Lung (tissue), 12 donors: Measurements from ENCODE around the gene DHX57. TPM values are rescaled to one million over a fixed set of nuclear protein-coding genes. Genes with fewer than 3 reads are reported as not detected.

Experiments
- ATAC-seq: fragments of 200-7000 bp; cut with Tn5 transposase; one replicate; pipeline ENCODE4 v1.9.1; 2020; ENCODE audit warnings: moderate number of reproducible peaks; ENCODE audit not compliant: insufficient read depth, low FRiP score
- DNase-seq, 3 donors: peaks; one replicate each; pipeline ENCODE4 v3.0.0-alpha.2; 2013 to 2017
- H3K27ac ChIP-seq, 2 donors: one replicate each; pipeline ENCODE4 v1.5.1; 2013; ENCODE audit warnings: mild to moderate bottlenecking in 2 of 2, moderate library complexity in 2 of 2, control low read depth in 1 of 2, inconsistent platforms in 1 of 2, low read depth in 1 of 2, low read length in 1 of 2
- H3K27me3 ChIP-seq, 3 donors: one replicate each; pipeline ENCODE4 v1.5.1; 2013; ENCODE audit warnings: low read length in 2 of 3; ENCODE audit not compliant: control insufficient read depth in 3 of 3, insufficient read depth in 3 of 3
- H3K36me3 ChIP-seq, 4 donors: one replicate each; pipeline ENCODE4 v1.5.1; 2013; ENCODE audit warnings: low read length in 4 of 4, mild to moderate bottlenecking in 1 of 4, moderate library complexity in 1 of 4; ENCODE audit not compliant: control insufficient read depth in 4 of 4, insufficient read depth in 4 of 4
- H3K4me1 ChIP-seq, 5 donors: one replicate each; pipeline ENCODE4 v1.5.1; 2013; ENCODE audit warnings: low read length in 5 of 5, mild to moderate bottlenecking in 2 of 5, moderate library complexity in 1 of 5; ENCODE audit not compliant: control insufficient read depth in 5 of 5, insufficient read depth in 5 of 5
- H3K4me3 ChIP-seq: one replicate; pipeline ENCODE4 v1.5.1; 2013; ENCODE audit warnings: mild to moderate bottlenecking, control low read depth, moderate library complexity
- H3K9ac ChIP-seq, 2 donors: one replicate each; pipeline ENCODE4 v1.5.1; 2013; ENCODE audit warnings: low read length in 2 of 2, control low read depth in 1 of 2; ENCODE audit not compliant: insufficient read depth in 1 of 2
- H3K9me3 ChIP-seq, 4 donors: one replicate each; pipeline ENCODE4 v1.5.1; 2013; ENCODE audit warnings: low read length in 3 of 4, mild to moderate bottlenecking in 1 of 4, moderate library complexity in 1 of 4; ENCODE audit not compliant: control insufficient read depth in 4 of 4, insufficient read depth in 3 of 4
- WGBS, 2 donors: extraction: QIAGEN DNeasy Blood & Tissue Kit; methylation state at CpG; one replicate each; pipeline ENCODE4 v1.1.7; 2013; 5-methylcytosine and 5-hydroxymethylcytosine counted together
- polyA plus RNA-seq, 2 donors: library from polyadenylated mRNA; stranded (reverse); fragments of 200-250 nt; gene quantifications; one replicate each; pipeline ENCODE4 v1.2.1, GENCODE V29; 2013
- total RNA-seq, 2 donors: library from RNA; depleted of rRNA in 1 of 2; stranded (reverse); fragments of >200 nt in 1 of 2; gene quantifications; one replicate each; pipeline ENCODE4 v1.2.1, GENCODE V29; 2014 to 2021
- TF ChIP-seq, protein P1 (sequence below): IDR thresholded peaks from 2 replicates; pipeline ENCODE4 v1.5.1; 2012; ENCODE audit warnings: mild to moderate bottlenecking; ENCODE audit errors: control extremely low read depth, extremely low read depth
- donor health status: control.
- donor health status: control.
- donor health status: Bipolar disorder and iron deficiency.
- donor health status: healthy.
- donor health status: DM: yes; HTN: yes; CAD: no.

Gene DHX57
- total and polyA plus RNA-seq, 4 donors: 6.2 to 33.6 (median 13.0) TPM

DNA sequence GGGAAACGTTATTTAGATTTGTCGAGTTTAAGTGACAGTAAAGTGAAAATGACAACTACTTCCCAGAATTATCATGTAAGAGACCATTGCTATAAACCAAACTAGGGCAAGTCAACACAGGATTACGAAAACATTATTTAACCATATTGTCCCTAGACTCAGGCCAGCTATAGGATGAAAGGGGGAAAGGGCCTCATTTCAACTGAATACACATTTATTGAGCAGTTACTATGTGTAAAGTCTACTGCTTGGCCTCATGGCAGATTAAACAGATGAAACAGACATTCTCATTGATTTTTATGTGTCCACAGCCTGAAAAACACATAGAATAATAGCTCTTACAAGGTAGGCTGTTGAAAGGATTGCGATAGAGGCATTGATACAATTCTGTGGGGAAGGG lies 46.7 kb upstream of the DHX57 start:
- Histone ChIP-seq H3K4me3 (no peak overlapping the region), H3K9me3 (no peaks in the 10 kb centered on the region), H3K27me3 (peaks cover 0 to 2% (median 0%) of the 10 kb centered on the region in 3 donors), H3K27ac (no peak overlapping the region), H3K9ac (no peak overlapping the region), H3K4me1 (no peaks in the 10 kb centered on the region), H3K36me3 (peaks cover 0 to 2% (median 0%) of the 10 kb centered on the region in 4 donors)
- TF ChIP-seq, protein P1, sequence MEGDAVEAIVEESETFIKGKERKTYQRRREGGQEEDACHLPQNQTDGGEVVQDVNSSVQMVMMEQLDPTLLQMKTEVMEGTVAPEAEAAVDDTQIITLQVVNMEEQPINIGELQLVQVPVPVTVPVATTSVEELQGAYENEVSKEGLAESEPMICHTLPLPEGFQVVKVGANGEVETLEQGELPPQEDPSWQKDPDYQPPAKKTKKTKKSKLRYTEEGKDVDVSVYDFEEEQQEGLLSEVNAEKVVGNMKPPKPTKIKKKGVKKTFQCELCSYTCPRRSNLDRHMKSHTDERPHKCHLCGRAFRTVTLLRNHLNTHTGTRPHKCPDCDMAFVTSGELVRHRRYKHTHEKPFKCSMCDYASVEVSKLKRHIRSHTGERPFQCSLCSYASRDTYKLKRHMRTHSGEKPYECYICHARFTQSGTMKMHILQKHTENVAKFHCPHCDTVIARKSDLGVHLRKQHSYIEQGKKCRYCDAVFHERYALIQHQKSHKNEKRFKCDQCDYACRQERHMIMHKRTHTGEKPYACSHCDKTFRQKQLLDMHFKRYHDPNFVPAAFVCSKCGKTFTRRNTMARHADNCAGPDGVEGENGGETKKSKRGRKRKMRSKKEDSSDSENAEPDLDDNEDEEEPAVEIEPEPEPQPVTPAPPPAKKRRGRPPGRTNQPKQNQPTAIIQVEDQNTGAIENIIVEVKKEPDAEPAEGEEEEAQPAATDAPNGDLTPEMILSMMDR: no peak
- ATAC-seq (no peak), DNase-seq (no peak)
- WGBS, 2 donors: 87 to 91% methylated on average over 4 of the region's 4 CpGs

DNA sequence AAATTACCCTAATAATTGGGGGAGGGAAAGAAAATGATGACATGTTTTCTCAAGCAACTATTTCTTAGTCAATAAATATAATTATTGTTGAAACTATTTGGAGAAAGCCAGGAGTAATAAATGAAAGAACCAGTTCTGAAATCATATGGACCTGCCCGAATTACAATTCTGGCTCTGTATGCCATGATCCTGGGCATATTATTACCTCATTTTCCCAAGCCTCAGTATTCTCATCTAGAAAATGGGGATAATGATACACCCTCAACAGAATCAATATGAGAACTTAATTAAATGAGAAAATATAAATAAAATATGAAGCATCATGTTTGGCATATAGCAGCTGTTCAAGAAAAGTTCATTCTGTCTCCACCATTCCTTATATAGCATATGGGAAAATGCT lies 36.9 kb upstream of the DHX57 start:
- no peak overlapping the region for H3K4me3 ChIP-seq
- no peak overlapping the region for H3K27ac ChIP-seq
- no peak overlapping the region for H3K9ac ChIP-seq
- H3K4me1 ChIP-seq: no peaks in the 10 kb centered on the region
- no peak for DNase-seq
- no peaks in the 10 kb centered on the region for H3K27me3 ChIP-seq
- TF ChIP-seq, protein P1: no peak
- no peak for ATAC-seq
- no peaks in the 10 kb centered on the region for H3K9me3 ChIP-seq
- 56 to 70% methylated on average over 1 of the region's 1 CpG for WGBS, 2 donors
- H3K36me3 ChIP-seq: no peaks in the 10 kb centered on the region

DNA sequence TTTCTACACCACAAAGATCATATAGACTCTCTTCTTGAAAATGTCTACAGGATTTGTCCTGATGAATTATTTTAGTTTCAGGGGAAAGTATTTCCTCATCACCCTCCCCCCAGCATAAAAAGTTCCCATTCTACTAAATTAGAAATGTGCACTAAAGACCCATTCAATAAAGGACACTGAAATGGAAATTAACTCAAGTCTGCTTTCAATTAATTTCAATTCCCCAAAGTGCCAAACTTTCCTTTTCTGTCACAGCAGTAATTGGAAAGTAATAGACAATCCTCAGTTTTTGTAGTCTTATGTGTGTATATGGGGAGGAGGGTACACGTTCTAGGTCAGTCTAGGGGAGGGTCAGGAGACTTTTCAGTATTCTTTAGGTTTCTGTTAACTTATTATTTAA lies 35.5 kb upstream of the DHX57 start:
- Histone ChIP-seq H3K4me1 (no peaks in the 10 kb centered on the region), H3K27me3 (no peaks in the 10 kb centered on the region), H3K36me3 (no peaks in the 10 kb centered on the region), H3K4me3 (no peak overlapping the region), H3K9me3 (no peaks in the 10 kb centered on the region), H3K27ac (no peak overlapping the region), H3K9ac (no peak overlapping the region)
- TF ChIP-seq, protein P1: no peak
- WGBS, 2 donors: 89 to 94% methylated on average over 1 of the region's 1 CpG
- DNase-seq (no peak), ATAC-seq (no peak)

DNA sequence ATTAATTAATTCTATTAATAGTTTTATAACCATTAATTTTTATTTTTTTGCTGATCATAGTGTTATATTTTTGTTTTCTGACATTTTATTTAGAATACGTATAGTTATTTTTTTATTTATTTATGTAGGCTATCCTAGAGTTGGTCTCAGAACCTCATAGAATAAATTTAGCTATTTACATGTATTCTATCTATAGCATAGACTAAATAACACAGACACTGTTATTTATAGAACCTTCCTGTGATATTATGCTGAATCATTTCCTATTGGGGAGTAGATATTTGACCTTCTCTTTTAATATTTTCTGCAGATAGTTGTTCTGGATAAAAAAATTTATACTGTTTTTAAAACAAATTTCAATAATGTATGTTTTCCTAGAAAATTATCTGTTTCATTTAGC lies 34.1 kb upstream of the DHX57 start:
- no peak for DNase-seq
- H3K4me1 ChIP-seq: no peaks in the 10 kb centered on the region
- H3K9me3 ChIP-seq: no peaks in the 10 kb centered on the region
- H3K27ac ChIP-seq: no peak overlapping the region
- TF ChIP-seq, protein P1: no peak
- ATAC-seq: no peak
- no peak overlapping the region for H3K4me3 ChIP-seq
- WGBS, 2 donors: 93 to 94% methylated on average over 1 of the region's 1 CpG
- H3K9ac ChIP-seq: no peak overlapping the region
- no peaks in the 10 kb centered on the region for H3K36me3 ChIP-seq
- no peaks in the 10 kb centered on the region for H3K27me3 ChIP-seq
